H9 (cell line): ENCODE measurements around the gene ARHGAP4. TPM values are rescaled to one million over a fixed set of nuclear protein-coding genes. Genes with fewer than 3 reads are reported as not detected.

Experiments
- DNase-seq: peaks from one replicate; pipeline ENCODE4 v3.0.0-alpha.2; 2017
- H2AFZ ChIP-seq: one replicate; pipeline ENCODE4 v1.6.1; 2013; ENCODE audit warnings: mild to moderate bottlenecking, low read length, control low read depth, moderate library complexity
- H2AK5ac ChIP-seq: 2 replicates; pipeline ENCODE4 v1.6.1; 2013; ENCODE audit warnings: low read length, control low read depth, mixed read lengths; ENCODE audit not compliant: insufficient read length
- H2BK120ac ChIP-seq: one replicate; pipeline ENCODE4 v1.6.1; 2013; ENCODE audit warnings: low read depth, mild to moderate bottlenecking, low read length, control low read depth, inconsistent platforms; ENCODE audit not compliant: poor library complexity, severe bottlenecking
- H2BK12ac ChIP-seq: 2 replicates; pipeline ENCODE4 v1.6.1; 2013; ENCODE audit warnings: low read length, control low read depth, mixed read lengths, low read depth; ENCODE audit not compliant: insufficient read length
- H2BK15ac ChIP-seq: 2 replicates; pipeline ENCODE4 v1.6.1; 2013; ENCODE audit warnings: low read depth, low read length, control low read depth
- H2BK20ac ChIP-seq: one replicate; pipeline ENCODE4 v1.6.1; 2013; ENCODE audit warnings: low read depth, mild to moderate bottlenecking, low read length, control low read depth, inconsistent platforms; ENCODE audit not compliant: poor library complexity, severe bottlenecking
- H2BK5ac ChIP-seq: 2 replicates; pipeline ENCODE4 v1.6.1; 2013; ENCODE audit warnings: low read length, control low read depth, mixed read lengths; ENCODE audit not compliant: insufficient read length
- H3K14ac ChIP-seq: 2 replicates; pipeline ENCODE4 v1.6.1; 2013; ENCODE audit warnings: low read length, control low read depth; ENCODE audit not compliant: insufficient read depth
- H3K18ac ChIP-seq: 2 replicates; pipeline ENCODE4 v1.6.1; 2013; ENCODE audit warnings: low read depth, mild to moderate bottlenecking, mixed read lengths, low read length, control low read depth; ENCODE audit not compliant: insufficient read length
- H3K23ac ChIP-seq: 2 replicates; pipeline ENCODE4 v1.6.1; 2013; ENCODE audit warnings: low read length, control low read depth, mixed read lengths, low read depth; ENCODE audit not compliant: insufficient read length
- H3K23me2 ChIP-seq: 2 replicates; pipeline ENCODE4 v1.6.1; 2013; ENCODE audit warnings: low read depth, mild to moderate bottlenecking, mixed read lengths, low read length, control low read depth; ENCODE audit not compliant: insufficient read length, poor library complexity, severe bottlenecking
- H3K27ac ChIP-seq: 2 replicates; pipeline ENCODE4 v1.5.1; 2013; ENCODE audit warnings: low read length, control low read depth, mixed read lengths, low read depth; ENCODE audit not compliant: insufficient read length
- H3K27me3 ChIP-seq: 2 replicates; pipeline ENCODE4 v1.6.1; 2013; ENCODE audit warnings: low read length, control low read depth, inconsistent platforms; ENCODE audit not compliant: insufficient read depth
- H3K4ac ChIP-seq: 2 replicates; pipeline ENCODE4 v1.6.1; 2013; ENCODE audit warnings: low read depth, mild to moderate bottlenecking, control low read depth, inconsistent platforms, low read length, moderate library complexity
- H3K4me1 ChIP-seq: 2 replicates; pipeline ENCODE4 v1.6.1; 2013; ENCODE audit warnings: low read length, control low read depth, inconsistent platforms; ENCODE audit not compliant: insufficient read depth
- H3K4me2 ChIP-seq: 2 replicates; pipeline ENCODE4 v1.6.1; 2013; ENCODE audit warnings: low read length, control low read depth, mixed read lengths; ENCODE audit not compliant: insufficient read length, insufficient read depth
- H3K56ac ChIP-seq: 2 replicates; pipeline ENCODE4 v1.6.1; 2013; ENCODE audit warnings: low read depth, mild to moderate bottlenecking, mixed read lengths, low read length, control low read depth; ENCODE audit not compliant: insufficient read length
- H3K79me1 ChIP-seq: 2 replicates; pipeline ENCODE4 v1.6.1; 2013; ENCODE audit warnings: low read depth, mild to moderate bottlenecking, moderate library complexity, low read length, control low read depth, inconsistent platforms; ENCODE audit not compliant: insufficient read depth, poor library complexity, severe bottlenecking
- H3K79me2 ChIP-seq: 2 replicates; pipeline ENCODE4 v1.6.1; 2013; ENCODE audit warnings: low read length, control low read depth, inconsistent platforms; ENCODE audit not compliant: insufficient read depth
- H3K9ac ChIP-seq: 2 replicates; pipeline ENCODE4 v1.6.1; 2013; ENCODE audit warnings: low read length, control low read depth, mixed read lengths; ENCODE audit not compliant: insufficient read length; ENCODE audit errors: extremely low read depth
- H3K9me3 ChIP-seq: one replicate; pipeline ENCODE4 v1.6.1; 2013; ENCODE audit warnings: low read depth, low read length, inconsistent platforms; ENCODE audit not compliant: control insufficient read depth
- H3T11ph ChIP-seq: one replicate; pipeline ENCODE4 v1.6.1; 2013; ENCODE audit warnings: mild to moderate bottlenecking, low read length, control low read depth, inconsistent platforms
- H4K20me1 ChIP-seq: one replicate; pipeline ENCODE4 v1.6.1; 2013; ENCODE audit not compliant: control insufficient read depth, insufficient read length, insufficient read depth
- H4K5ac ChIP-seq: 2 replicates; pipeline ENCODE4 v1.6.1; 2013; ENCODE audit warnings: low read depth, mild to moderate bottlenecking, mixed read lengths, low read length, control low read depth; ENCODE audit not compliant: insufficient read length
- H4K8ac ChIP-seq: replicated peaks from 2 replicates; pipeline ENCODE4 v1.6.1; 2013; ENCODE audit warnings: low read length, control low read depth, mixed read lengths, low read depth; ENCODE audit not compliant: insufficient read length
- H4K91ac ChIP-seq: 2 replicates; pipeline ENCODE4 v1.6.1; 2013; ENCODE audit warnings: low read depth, mild to moderate bottlenecking, moderate library complexity, mixed read lengths, low read length, control low read depth; ENCODE audit not compliant: insufficient read length
- H3K27ac Mint-ChIP-seq, 3 experiments: 2 replicates in 2 of 3; 3 replicates in 1 of 3; pipeline ENCODE4 v1.8.0; 2020 to 2021; ENCODE audit warnings: mixed read lengths in 3 of 3, mild to moderate bottlenecking in 1 of 3, moderate library complexity in 1 of 3
- H3K27me3 Mint-ChIP-seq: 2 replicates; pipeline ENCODE4 v1.8.0; 2021; ENCODE audit warnings: low read depth, mild to moderate bottlenecking, moderate library complexity, mixed read lengths
- H3K36me3 Mint-ChIP-seq, 3 experiments: 2 replicates in 2 of 3; 3 replicates in 1 of 3; pipeline ENCODE4 v1.8.0; 2020 to 2021; ENCODE audit warnings: low read depth in 3 of 3, mixed read lengths in 3 of 3; ENCODE audit not compliant: insufficient read depth in 1 of 3
- H3K4me1 Mint-ChIP-seq, 2 experiments: 2 replicates each; pipeline ENCODE4 v1.8.0; 2020; ENCODE audit warnings: mixed read lengths in 2 of 2
- H3K4me3 Mint-ChIP-seq, 2 experiments: 2 replicates in 1 of 2; 3 replicates in 1 of 2; pipeline ENCODE4 v1.8.0; 2020 to 2021; ENCODE audit warnings: mild to moderate bottlenecking in 2 of 2, mixed read lengths in 2 of 2, moderate library complexity in 1 of 2
- H3K9me3 Mint-ChIP-seq, 2 experiments: 2 replicates in 1 of 2; 3 replicates in 1 of 2; pipeline ENCODE4 v1.8.0; 2020; ENCODE audit warnings: mild to moderate bottlenecking in 2 of 2, mixed read lengths in 2 of 2, moderate library complexity in 1 of 2
- CTCF ChIP-seq: fragments of 200-600 bp; sonication (generic); conservative IDR thresholded peaks from 3 replicates; pipeline ENCODE4 v1.8.0; 2021; ENCODE audit warnings: antibody characterized with exemption, mild to moderate bottlenecking
- WGBS: extraction: QIAGEN DNeasy Blood & Tissue Kit; methylation state at CpG from one replicate; pipeline ENCODE4 v1.1.7; 2013; ENCODE audit warnings: missing lambda C conversion rate, low lambda C conversion rate, mixed read lengths; ENCODE audit not compliant: insufficient read length; ENCODE audit errors: extremely low coverage; 5-methylcytosine and 5-hydroxymethylcytosine counted together
- total RNA-seq: library from RNA; stranded (reverse); gene quantifications from 2 replicates; pipeline ENCODE4 v1.2.1, GENCODE V29; 2021

ARHGAP4 gene
- total RNA-seq, 1 experiment from 2014 or later = 37.8 TPM

GRCh38 chrX:153913211-153913610, 12.9 kb downstream of the ARHGAP4 start:
- Histone ChIP-seq H3K23ac (no peak overlapping the region), H4K91ac (no peak overlapping the region), H3K9me3 (peaks cover 17% of the 10 kb centered on the region), H2BK120ac (no peak overlapping the region), H2BK5ac (no peak overlapping the region), H2AK5ac (no peak overlapping the region), H3K9ac (no peak overlapping the region), H3K79me2 (no peaks in the 10 kb centered on the region), H4K20me1 (no peaks in the 10 kb centered on the region), H3K79me1 (no peaks in the 10 kb centered on the region), H3K56ac (no peak overlapping the region), H3K27ac (no peak overlapping the region), H3K4ac (no peak overlapping the region), H3K18ac (no peak overlapping the region), H3K27me3 (no peaks in the 10 kb centered on the region), H3K23me2 (no peaks in the 10 kb centered on the region), H4K8ac (no peak overlapping the region), H4K5ac (no peak overlapping the region), H3T11ph (no peak overlapping the region), H2AFZ (no peak overlapping the region), H2BK12ac (no peak overlapping the region), H2BK15ac (no peak overlapping the region), H2BK20ac (no peak overlapping the region), H3K4me1 (no peaks in the 10 kb centered on the region), H3K14ac (no peak overlapping the region), H3K4me2 (no peak overlapping the region)
- WGBS = no CpG with 5 or more reads among the region's 17 CpGs
- TF ChIP-seq CTCF = no peak
- 0 out of 4 replicates have a peak, but pooled peaks cover 0 to 3% of the 10 kb centered on the region in 2 experiments for H3K4me1 Mint-ChIP-seq
- H3K4me3 Mint-ChIP-seq = no peak overlapping the region
- peaks cover 59 to 68% of the 10 kb centered on the region in 2 experiments for H3K9me3 Mint-ChIP-seq
- H3K36me3 Mint-ChIP-seq = peaks cover 7 to 47% (median 32%) of the 10 kb centered on the region in 3 experiments
- DNase-seq = no peak
- no peaks in the 10 kb centered on the region for H3K27me3 Mint-ChIP-seq
- H3K27ac Mint-ChIP-seq = no peak overlapping the region
